Upper lobe of left lung (tissue), 6 donors: ENCODE data around the gene CUEDC2. TPM values are rescaled to one million over a fixed set of nuclear protein-coding genes. Genes with fewer than 3 reads are reported as not detected.

Experiments
- ATAC-seq, 2 donors: fragments of 200-7000 bp; cut with Tn5 transposase; one replicate each; pipeline ENCODE4 v1.9.1; 2022; ENCODE audit warnings: mild to moderate bottlenecking in 2 of 2, moderate library complexity in 2 of 2; ENCODE audit not compliant: low FRiP score in 2 of 2
- DNase-seq, 2 donors: peaks; one replicate each; pipeline ENCODE4 v3.0.0-alpha.2; 2019 to 2020
- H3K27ac ChIP-seq, 4 donors: fragments of 200-600 bp; sonication (generic); one replicate each; pipeline ENCODE4 v1.5.1; 2016 to 2019
- H3K27me3 ChIP-seq, 4 donors: fragments of 200-600 bp; sonication (generic); one replicate each; pipeline ENCODE4 v1.5.1; 2017 to 2019
- H3K36me3 ChIP-seq, 4 donors: fragments of 200-600 bp; sonication (generic); one replicate each; pipeline ENCODE4 v1.5.1; 2016 to 2019
- H3K4me1 ChIP-seq, 4 donors: fragments of 200-600 bp; sonication (generic); one replicate each; pipeline ENCODE4 v1.5.1; 2018 to 2019
- H3K4me3 ChIP-seq, 4 donors: fragments of 200-600 bp; sonication (generic); one replicate each; pipeline ENCODE4 v1.5.1; 2017 to 2019; ENCODE audit warnings: mild to moderate bottlenecking in 2 of 4, moderate library complexity in 1 of 4
- H3K9me3 ChIP-seq, 4 donors: fragments of 200-600 bp; sonication (generic); one replicate each; pipeline ENCODE4 v1.5.1; 2018 to 2019
- EP300 ChIP-seq, 4 donors: sonication (generic); formaldehyde crosslinking; IDR thresholded peaks; one replicate each; pipeline ENCODE4 v1.5.1; 2017; ENCODE audit warnings: antibody characterized with exemption in 4 of 4, control low read depth in 2 of 4
- POLR2A ChIP-seq, 4 donors: fragments of 450-650 bp; IDR thresholded peaks; one replicate each; pipeline ENCODE4 v1.5.1; 2016 to 2017; ENCODE audit warnings: antibody characterized with exemption in 4 of 4, mild to moderate bottlenecking in 2 of 4
- POLR2AphosphoS5 ChIP-seq, 2 donors: sonication (generic); formaldehyde crosslinking; IDR thresholded peaks; one replicate each; pipeline ENCODE4 v1.5.1; 2017; ENCODE audit warnings: antibody characterized with exemption in 2 of 2
- WGBS, 2 donors: methylation state at CpG; one replicate each; pipeline ENCODE4 v1.1.5; 2017 to 2018; 5-methylcytosine and 5-hydroxymethylcytosine counted together
- total RNA-seq, 6 donors: library from RNA; depleted of rRNA in 4 of 6; stranded (reverse); fragments of >200 nt in 4 of 6; gene quantifications; one replicate each; pipeline versions ENCODE4 v1.1.0 to v1.2.1, GENCODE V29; 2016 to 2021
- TF ChIP-seq, protein P1 (sequence below), 6 experiments: fragments of 450-650 bp in 4 of 6; fragments of 200-600 bp in 2 of 6; sonication (generic) in 2 of 6; IDR thresholded peaks; one replicate each; pipeline ENCODE4 v1.5.1; 2016 to 2019; ENCODE audit warnings: antibody characterized with exemption in 6 of 6
- donor health status: DM: no; HTN: no; CAD: no; lungs with moderate emphysema.
- donor health status: DM: no; HTN: yes; CAD: no; lungs with severe emphysema.

The CUEDC2 gene
- total RNA-seq, 6 donors from 2014 or later: 33.1 to 67.1 (median 46.5) TPM

DNA sequence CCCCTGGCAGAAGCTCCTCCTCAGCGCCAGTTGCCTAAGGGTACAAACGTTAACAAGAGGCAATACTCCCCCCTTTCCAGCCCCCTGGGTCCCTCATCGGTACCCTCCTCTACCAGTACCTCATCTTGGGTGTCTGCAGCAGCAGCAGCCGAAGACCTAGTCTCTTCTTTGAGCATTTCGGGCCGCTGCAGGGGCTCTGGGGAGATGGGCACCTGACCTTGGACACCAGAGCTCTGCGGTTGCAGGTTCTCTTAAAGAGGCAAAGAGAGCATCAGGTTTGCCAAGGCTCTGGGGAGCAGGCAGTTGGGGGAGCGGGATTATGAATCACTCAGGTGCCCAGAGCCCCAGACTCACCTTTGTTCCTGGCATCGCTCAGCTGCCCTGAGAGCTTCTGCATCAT lies 8.2 kb downstream of the CUEDC2 start:
- DNase-seq (no peak), ATAC-seq (no peak)
- Histone ChIP-seq H3K36me3 (peaks cover 0 to 22% (median 20%) of the 10 kb centered on the region in 4 donors), H3K27ac (no peak overlapping the region), H3K27me3 (peaks cover 0 to 4% (median 0%) of the 10 kb centered on the region in 4 donors), H3K4me1 (peaks cover 23 to 43% (median 29%) of the 10 kb centered on the region in 4 donors), H3K4me3 (no peak overlapping the region), H3K9me3 (peaks cover 0 to 3% (median 0%) of the 10 kb centered on the region in 4 donors)
- 81 to 96% methylated on average over 8 to 9 of the region's 9 CpGs for WGBS, 2 donors
- TF ChIP-seq POLR2A (IDR thresholded peaks at IDR 0.05): no peak
- TF ChIP-seq, protein P1, sequence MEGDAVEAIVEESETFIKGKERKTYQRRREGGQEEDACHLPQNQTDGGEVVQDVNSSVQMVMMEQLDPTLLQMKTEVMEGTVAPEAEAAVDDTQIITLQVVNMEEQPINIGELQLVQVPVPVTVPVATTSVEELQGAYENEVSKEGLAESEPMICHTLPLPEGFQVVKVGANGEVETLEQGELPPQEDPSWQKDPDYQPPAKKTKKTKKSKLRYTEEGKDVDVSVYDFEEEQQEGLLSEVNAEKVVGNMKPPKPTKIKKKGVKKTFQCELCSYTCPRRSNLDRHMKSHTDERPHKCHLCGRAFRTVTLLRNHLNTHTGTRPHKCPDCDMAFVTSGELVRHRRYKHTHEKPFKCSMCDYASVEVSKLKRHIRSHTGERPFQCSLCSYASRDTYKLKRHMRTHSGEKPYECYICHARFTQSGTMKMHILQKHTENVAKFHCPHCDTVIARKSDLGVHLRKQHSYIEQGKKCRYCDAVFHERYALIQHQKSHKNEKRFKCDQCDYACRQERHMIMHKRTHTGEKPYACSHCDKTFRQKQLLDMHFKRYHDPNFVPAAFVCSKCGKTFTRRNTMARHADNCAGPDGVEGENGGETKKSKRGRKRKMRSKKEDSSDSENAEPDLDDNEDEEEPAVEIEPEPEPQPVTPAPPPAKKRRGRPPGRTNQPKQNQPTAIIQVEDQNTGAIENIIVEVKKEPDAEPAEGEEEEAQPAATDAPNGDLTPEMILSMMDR (IDR thresholded peaks at IDR 0.05): no peak
- TF ChIP-seq EP300 (IDR thresholded peaks at IDR 0.05): no peak
- no peak for TF ChIP-seq POLR2AphosphoS5 (IDR thresholded peaks at IDR 0.05)

DNA sequence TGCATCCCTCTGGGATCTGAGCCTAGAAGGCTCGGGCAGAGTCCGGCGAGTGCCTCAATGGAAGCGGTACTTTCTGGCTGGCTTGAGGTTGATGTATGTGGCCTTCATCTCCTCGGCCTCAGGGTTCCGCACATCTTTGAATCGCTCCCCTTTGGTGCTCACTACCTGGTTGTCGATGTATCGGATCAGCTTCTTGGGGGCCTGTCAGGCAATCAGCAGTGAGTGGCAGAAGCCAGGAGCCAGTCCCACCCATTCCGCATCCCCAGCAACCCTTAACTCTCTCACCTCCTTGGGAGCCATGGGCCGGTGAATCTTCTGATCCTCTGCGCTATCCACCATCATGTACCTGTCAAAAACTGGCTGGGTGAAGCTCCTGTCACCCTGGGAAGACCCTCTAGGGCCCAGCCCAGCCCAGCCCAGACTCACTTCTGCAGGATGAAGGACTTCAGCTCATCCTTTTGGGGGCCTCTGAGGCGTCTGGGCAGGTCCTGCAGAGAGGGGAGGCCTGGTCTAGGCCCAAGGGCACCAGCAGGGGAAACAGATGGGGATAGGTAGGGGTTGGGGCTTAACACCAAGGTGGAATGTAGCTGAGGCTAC lies 8.9 kb downstream of the CUEDC2 start:
- 96% methylated on average over 10 to 13 of the region's 13 CpGs for WGBS, 2 donors
- DNase-seq (no peak), ATAC-seq (no peak)
- TF ChIP-seq, protein P1 (IDR thresholded peaks at IDR 0.05): no peak
- TF ChIP-seq POLR2AphosphoS5 (IDR thresholded peaks at IDR 0.05): no peak
- TF ChIP-seq EP300 (IDR thresholded peaks at IDR 0.05): no peak
- no peak for TF ChIP-seq POLR2A (IDR thresholded peaks at IDR 0.05)
- H3K27me3 ChIP-seq: peaks cover 0 to 11% (median 0%) of the 10 kb centered on the region in 4 donors
- H3K9me3 ChIP-seq: peaks cover 0 to 3% (median 0%) of the 10 kb centered on the region in 4 donors
- H3K36me3 ChIP-seq: peaks cover 0 to 22% (median 20%) of the 10 kb centered on the region in 4 donors
- peaks cover 26 to 46% (median 33%) of the 10 kb centered on the region in 4 donors for H3K4me1 ChIP-seq
- peak overlapping the region in 3 of 4 donors; percentile 91 to 95 (median 94) for H3K27ac ChIP-seq
- H3K4me3 ChIP-seq: peak overlapping the region in 1 of 4 donors; percentile 94

DNA sequence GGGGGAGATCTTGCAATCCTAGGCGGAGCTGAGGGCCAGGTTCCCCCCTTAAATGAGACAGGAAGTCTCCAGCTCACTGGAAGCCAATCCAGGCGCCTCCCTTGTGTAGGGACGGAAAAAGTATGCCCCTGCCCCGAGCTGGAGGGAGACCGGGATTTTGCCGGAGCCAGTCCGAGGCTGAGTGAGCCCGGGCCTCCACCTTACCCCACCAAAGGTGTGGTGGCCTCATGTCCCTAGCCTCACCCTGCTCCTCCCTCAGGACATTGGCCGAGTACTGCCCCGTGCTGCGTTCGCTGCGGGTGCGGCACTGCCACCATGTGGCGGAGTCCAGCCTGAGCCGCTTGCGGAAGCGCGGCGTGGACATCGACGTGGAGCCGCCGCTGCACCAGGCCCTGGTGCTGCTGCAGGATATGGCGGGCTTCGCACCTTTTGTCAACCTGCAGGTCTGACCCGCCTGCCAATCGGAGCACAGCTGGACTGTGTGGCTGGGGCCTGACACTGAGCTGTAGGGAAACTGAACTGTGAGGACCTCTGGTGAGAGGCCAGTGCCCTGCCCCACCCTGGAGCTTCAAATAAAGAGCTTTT lies 9.7 kb downstream of the CUEDC2 start:
- H3K9me3 ChIP-seq: peaks cover 0 to 3% (median 0%) of the 10 kb centered on the region in 4 donors
- H3K4me3 ChIP-seq: peak overlapping the region; percentile 69 to 99 (median 86)
- peaks cover 26 to 46% (median 33%) of the 10 kb centered on the region in 4 donors for H3K4me1 ChIP-seq
- ATAC-seq (peak; percentile 77 to 89), DNase-seq (peak; percentile 92 to 96)
- WGBS, 2 donors: 3 to 8% methylated on average over 4 to 20 of the region's 28 CpGs
- peak; percentile 73 to 79 for TF ChIP-seq POLR2AphosphoS5 (IDR thresholded peaks at IDR 0.05)
- TF ChIP-seq POLR2A (IDR thresholded peaks at IDR 0.05): peak in 1 of 4 donors; percentile 23
- TF ChIP-seq EP300 (IDR thresholded peaks at IDR 0.05): no peak
- TF ChIP-seq, protein P1 (IDR thresholded peaks at IDR 0.05): peak; percentile 64 to 95 (median 90)
- peaks cover 0 to 22% (median 20%) of the 10 kb centered on the region in 4 donors for H3K36me3 ChIP-seq
- H3K27ac ChIP-seq: peak overlapping the region; percentile 89 to 95 (median 92)
- peaks cover 0 to 12% (median 0%) of the 10 kb centered on the region in 4 donors for H3K27me3 ChIP-seq

DNA sequence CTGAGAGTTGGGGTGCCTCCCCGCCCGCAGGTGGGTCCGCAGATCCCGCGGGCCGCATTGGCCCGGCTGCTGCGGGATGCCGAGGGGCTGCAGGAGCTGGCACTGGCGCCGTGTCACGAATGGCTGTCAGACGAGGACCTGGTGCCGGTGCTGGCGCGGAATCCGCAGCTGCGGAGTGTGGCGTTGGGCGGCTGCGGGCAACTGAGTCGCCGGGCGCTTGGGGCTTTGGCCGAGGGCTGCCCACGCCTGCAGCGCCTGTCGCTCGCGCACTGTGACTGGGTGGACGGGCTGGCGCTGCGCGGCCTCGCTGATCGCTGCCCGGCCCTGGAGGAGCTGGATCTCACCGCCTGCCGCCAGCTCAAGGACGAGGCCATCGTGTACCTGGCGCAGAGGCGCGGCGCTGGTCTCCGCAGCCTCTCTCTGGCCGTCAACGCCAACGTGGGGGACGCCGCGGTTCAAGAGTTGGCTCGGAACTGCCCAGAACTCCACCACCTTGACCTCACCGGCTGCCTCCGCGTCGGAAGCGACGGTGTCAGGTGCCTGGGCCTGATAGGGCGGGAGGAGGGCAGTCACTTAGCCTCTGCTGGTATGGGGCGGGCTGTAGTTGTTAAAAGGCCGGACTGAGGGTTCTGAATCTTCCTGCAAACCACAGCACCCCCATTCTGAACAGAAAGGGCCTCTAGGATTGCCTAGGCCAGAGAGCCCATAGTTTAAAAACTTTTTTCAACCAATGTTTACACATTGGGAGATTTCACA lies 10.4 kb downstream of the CUEDC2 start:
- Histone ChIP-seq H3K27ac (peak overlapping the region; percentile 89 to 95 (median 92)), H3K27me3 (peaks cover 0 to 12% (median 1%) of the 10 kb centered on the region in 4 donors), H3K9me3 (peaks cover 0 to 3% (median 0%) of the 10 kb centered on the region in 4 donors), H3K4me1 (peaks cover 26 to 46% (median 33%) of the 10 kb centered on the region in 4 donors), H3K36me3 (peaks cover 0 to 22% (median 20%) of the 10 kb centered on the region in 4 donors), H3K4me3 (peak overlapping the region; percentile 69 to 99 (median 86))
- TF ChIP-seq EP300 (IDR thresholded peaks at IDR 0.05) (no peak), POLR2A (IDR thresholded peaks at IDR 0.05) (peak in 1 of 4 donors; percentile 54), POLR2AphosphoS5 (IDR thresholded peaks at IDR 0.05) (peak in 1 of 2 donors; percentile 22)
- TF ChIP-seq, protein P1 (IDR thresholded peaks at IDR 0.05): peak in 1 of 6 experiments; percentile 13
- 0 to 1% methylated on average over 6 to 20 of the region's 62 CpGs for WGBS, 2 donors
- DNase-seq: peak; percentile 78 to 90
- peak; percentile 36 to 70 for ATAC-seq
